HPDE6-E6E7 (cell line): ENCODE data around the gene OR2L8.

ENCODE experiments used
- DNase-seq: peaks from one replicate; pipeline ENCODE4 v3.0.0; 2011; ENCODE audit warnings: missing footprints; ENCODE audit errors: extremely low spot score

OR2L8 gene

GRCh38 chr1:247966532-247967204 lies 18.0 kb downstream of the OR2L8 start:
- DNase-seq, result no peak

GRCh38 chr1:247992986-247993385 lies 44.3 kb downstream of the OR2L8 start:
- DNase-seq, result no peak

DNA sequence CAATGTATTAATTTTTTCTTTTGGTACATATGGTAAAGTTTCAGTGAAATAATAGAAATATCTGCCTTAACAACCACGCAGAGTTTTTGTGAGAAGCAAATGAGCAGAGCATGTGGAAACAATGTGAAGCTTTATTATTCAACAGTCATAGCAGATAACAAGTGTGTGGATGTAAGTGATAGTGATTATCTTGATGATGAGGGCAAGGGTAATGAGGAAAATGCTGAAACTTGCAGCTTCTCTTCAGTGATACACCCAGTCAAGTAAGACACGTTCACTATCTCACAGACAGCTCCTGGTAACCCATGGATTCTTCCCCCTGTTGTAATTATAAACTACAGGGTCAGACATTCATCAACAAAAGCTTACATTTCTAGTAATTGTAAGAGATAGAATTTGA lies 50.2 kb downstream of the OR2L8 start:
- no peak for DNase-seq
